GM13977 (cell line): ENCODE measurements around the gene PACS2.

Experiments
- DNase-seq: peaks from one replicate; pipeline ENCODE4 v3.0.0; 2012; ENCODE audit warnings: low spot score
- CTCF ChIP-seq: IDR thresholded peaks from 2 replicates; pipeline ENCODE4 v1.5.1; 2012; ENCODE audit warnings: mild to moderate bottlenecking, control low read depth; ENCODE audit not compliant: insufficient read depth; ENCODE audit errors: extremely low read depth, missing control alignments
- in situ Hi-C: fragments of 300-500 bp; cut with MboI; formaldehyde crosslinking; loops from one replicate; pipeline ENCODE4 v1.12.0; 2022; ENCODE audit warnings: low sequenced_read_pairs, low pct_unique_long_range_greater_than_20kb, mixed read lengths, inconsistent platforms; ENCODE audit not compliant: unreplicated experiment

PACS2 gene

GRCh38 chr14:105442834-105443233 lies 128.3 kb downstream of the PACS2 start:
- no peak for TF ChIP-seq CTCF
- no peak for DNase-seq
- in situ Hi-C loops = no loop called here

- no peak for DNase-seq
- in situ Hi-C loops = no loop called here
- TF ChIP-seq CTCF = no peak
Observed at GRCh38 chr14:105444859-105445258, 130.3 kb downstream of the PACS2 start.

DNA sequence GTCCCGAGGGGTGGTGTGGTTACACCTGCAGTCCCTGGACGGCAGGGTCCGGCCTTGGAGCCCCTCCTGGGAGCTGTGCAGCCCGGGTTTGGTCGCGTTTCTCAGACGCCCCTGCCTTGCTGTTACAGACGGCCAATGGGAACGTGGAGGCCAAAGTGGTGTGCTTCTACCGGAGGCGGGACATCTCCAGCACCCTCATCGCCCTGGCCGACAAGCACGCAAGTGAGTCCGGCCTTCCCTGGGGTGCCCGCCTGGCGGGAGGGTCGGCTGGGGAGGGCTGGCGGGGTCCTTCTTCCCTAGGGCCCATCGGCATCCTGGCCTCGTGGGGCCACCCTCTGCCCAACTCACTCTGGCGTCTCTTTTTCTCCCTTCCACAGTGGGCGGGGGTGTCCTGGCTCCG lies 130.7 kb downstream of the PACS2 start:
- no peak for DNase-seq
- in situ Hi-C loops = no loop called here
- TF ChIP-seq CTCF = no peak

- no peak for DNase-seq
- in situ Hi-C loops = no loop called here
- TF ChIP-seq CTCF = no peak
Observed at GRCh38 chr14:105445901-105446845, 131.6 kb downstream of the PACS2 start.

DNA sequence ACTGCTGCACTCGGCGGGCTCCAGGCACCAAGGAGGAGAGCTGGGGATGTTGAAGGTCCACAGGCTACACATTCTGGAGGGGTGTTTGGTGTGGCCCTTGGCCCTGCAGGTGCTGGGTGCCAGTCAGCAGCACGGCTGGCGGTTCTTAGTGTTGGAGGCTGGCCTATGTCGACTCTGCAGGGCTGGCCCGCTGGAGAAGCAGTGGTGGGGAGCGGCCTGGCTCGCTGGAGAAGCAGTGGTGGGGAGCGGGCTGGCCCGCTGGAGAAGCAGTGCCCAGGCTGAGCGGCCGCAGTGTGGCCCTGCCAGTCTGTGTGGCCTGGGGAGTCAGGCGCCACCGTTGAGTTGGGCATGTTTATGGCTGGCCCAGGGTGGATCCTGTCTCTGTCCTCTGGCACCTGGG lies 132.4 kb downstream of the PACS2 start:
- in situ Hi-C loops = no loop called here

More for the DNA sequence above, 132.4 kb downstream of the PACS2 start:
- no peak for DNase-seq
- no peak for TF ChIP-seq CTCF
